22Rv1 (cell line): ENCODE measurements around the gene ZNF584.

Experiments
- ZFX ChIP-seq: fragments of 450-650 bp; IDR thresholded peaks from 2 replicates; pipeline ENCODE4 v1.6.1; 2017; ENCODE audit warnings: antibody characterized with exemption, borderline replicate concordance
- TF ChIP-seq, protein P1 (sequence below): fragments of 450-650 bp; IDR thresholded peaks from 2 replicates; pipeline ENCODE4 v1.5.1; 2017; ENCODE audit warnings: mild to moderate bottlenecking

DNA sequence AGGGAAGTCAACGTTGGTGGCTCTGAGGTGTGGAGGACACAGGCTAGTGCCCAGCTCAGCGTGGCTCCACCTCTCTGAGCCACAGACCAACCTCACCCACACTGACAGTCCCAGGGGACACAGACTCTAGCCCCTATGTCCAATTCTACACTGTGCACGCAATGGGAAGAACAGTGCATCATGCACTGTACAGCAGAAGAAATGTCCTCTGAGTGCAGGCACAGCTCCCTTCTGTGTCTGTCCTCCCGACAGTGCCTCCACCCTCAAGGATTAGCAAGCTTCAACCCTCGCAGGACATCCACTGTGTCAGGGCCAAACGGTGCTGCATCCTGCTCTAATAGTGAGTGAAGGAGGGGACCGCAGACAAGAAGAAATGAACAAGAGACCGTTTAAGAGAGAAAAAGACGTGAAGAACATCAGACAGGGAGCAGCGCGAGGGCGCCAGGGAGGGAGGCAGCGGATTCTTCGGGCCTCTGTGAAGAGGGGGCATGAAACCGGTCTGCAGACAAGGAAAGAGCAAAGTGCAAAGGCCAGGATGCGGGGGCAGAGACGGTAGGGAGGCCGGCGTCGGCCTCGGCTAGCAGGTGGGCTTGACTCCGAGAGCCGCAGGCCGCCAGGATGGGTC is 28.3 kb upstream of the ZNF584 start:
- TF ChIP-seq, protein P1, sequence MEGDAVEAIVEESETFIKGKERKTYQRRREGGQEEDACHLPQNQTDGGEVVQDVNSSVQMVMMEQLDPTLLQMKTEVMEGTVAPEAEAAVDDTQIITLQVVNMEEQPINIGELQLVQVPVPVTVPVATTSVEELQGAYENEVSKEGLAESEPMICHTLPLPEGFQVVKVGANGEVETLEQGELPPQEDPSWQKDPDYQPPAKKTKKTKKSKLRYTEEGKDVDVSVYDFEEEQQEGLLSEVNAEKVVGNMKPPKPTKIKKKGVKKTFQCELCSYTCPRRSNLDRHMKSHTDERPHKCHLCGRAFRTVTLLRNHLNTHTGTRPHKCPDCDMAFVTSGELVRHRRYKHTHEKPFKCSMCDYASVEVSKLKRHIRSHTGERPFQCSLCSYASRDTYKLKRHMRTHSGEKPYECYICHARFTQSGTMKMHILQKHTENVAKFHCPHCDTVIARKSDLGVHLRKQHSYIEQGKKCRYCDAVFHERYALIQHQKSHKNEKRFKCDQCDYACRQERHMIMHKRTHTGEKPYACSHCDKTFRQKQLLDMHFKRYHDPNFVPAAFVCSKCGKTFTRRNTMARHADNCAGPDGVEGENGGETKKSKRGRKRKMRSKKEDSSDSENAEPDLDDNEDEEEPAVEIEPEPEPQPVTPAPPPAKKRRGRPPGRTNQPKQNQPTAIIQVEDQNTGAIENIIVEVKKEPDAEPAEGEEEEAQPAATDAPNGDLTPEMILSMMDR, result no peak
- TF ChIP-seq ZFX, result no peak
